Neutrophil (primary cell): ENCODE results near the gene SEMA4G.

ENCODE experiments used
- H3K27ac ChIP-seq: fragments of 200-600 bp; sonication (generic); 2 replicates; pipeline ENCODE4 v1.5.1; 2016; ENCODE audit warnings: mild to moderate bottlenecking, moderate library complexity
- H3K27me3 ChIP-seq: fragments of 200-600 bp; sonication (generic); 2 replicates; pipeline ENCODE4 v1.6.0; 2016; ENCODE audit warnings: mild to moderate bottlenecking
- H3K36me3 ChIP-seq: fragments of 200-600 bp; sonication (generic); 2 replicates; pipeline ENCODE4 v1.5.1; 2017
- H3K4me1 ChIP-seq, 2 experiments: fragments of 200-600 bp in 1 of 2; sonication (generic) in 1 of 2; 1 replicate in 1 of 2; 2 replicates in 1 of 2; pipeline versions ENCODE4 v1.5.1 to v1.6.1; 2013 to 2016; ENCODE audit warnings: low read depth in 1 of 2, low read length in 1 of 2, mild to moderate bottlenecking in 1 of 2, moderate library complexity in 1 of 2; ENCODE audit not compliant: control insufficient read depth in 1 of 2, insufficient read depth in 1 of 2
- H3K4me3 ChIP-seq, 2 experiments: fragments of 200-600 bp in 1 of 2; sonication (generic) in 1 of 2; 1 replicate in 1 of 2; 2 replicates in 1 of 2; pipeline ENCODE4 v1.5.1; 2013 to 2016; ENCODE audit warnings: low read depth in 1 of 2, low read length in 1 of 2, mild to moderate bottlenecking in 1 of 2, moderate library complexity in 1 of 2
- H3K9me3 ChIP-seq: fragments of 200-600 bp; sonication (generic); 2 replicates; pipeline ENCODE4 v1.5.1; 2016
- TF ChIP-seq, protein P1 (sequence below): fragments of 200-600 bp; sonication (generic); IDR thresholded peaks from 2 replicates; pipeline ENCODE4 v1.5.1; 2016; ENCODE audit warnings: antibody characterized with exemption

The SEMA4G gene

DNA sequence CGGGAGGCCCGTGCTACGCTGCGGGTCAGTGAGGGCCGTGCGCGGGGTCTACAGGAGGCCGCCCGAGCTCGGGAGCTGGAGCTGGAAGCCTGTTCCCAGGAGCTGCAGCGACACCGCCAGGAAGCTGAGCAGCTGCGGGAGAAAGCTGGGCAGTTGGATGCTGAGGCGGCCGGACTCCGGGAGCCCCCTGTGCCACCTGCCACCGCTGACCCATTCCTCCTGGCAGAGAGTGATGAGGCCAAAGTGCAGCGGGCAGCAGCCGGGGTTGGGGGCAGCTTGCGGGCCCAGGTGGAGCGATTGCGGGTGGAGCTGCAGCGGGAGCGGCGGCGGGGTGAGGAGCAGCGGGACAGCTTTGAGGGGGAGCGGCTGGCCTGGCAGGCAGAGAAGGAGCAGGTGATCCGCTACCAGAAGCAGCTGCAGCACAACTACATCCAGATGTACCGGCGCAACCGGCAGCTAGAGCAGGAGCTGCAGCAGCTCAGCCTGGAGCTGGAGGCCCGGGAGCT is 37.3 kb downstream of the SEMA4G start:
- Histone ChIP-seq H3K4me1 (no peaks in the 10 kb centered on the region), H3K9me3 (no peaks in the 10 kb centered on the region), H3K4me3 (no peak overlapping the region), H3K27ac (no peak overlapping the region), H3K36me3 (peaks cover 15% of the 10 kb centered on the region), H3K27me3 (no peaks in the 10 kb centered on the region)
- TF ChIP-seq, protein P1, sequence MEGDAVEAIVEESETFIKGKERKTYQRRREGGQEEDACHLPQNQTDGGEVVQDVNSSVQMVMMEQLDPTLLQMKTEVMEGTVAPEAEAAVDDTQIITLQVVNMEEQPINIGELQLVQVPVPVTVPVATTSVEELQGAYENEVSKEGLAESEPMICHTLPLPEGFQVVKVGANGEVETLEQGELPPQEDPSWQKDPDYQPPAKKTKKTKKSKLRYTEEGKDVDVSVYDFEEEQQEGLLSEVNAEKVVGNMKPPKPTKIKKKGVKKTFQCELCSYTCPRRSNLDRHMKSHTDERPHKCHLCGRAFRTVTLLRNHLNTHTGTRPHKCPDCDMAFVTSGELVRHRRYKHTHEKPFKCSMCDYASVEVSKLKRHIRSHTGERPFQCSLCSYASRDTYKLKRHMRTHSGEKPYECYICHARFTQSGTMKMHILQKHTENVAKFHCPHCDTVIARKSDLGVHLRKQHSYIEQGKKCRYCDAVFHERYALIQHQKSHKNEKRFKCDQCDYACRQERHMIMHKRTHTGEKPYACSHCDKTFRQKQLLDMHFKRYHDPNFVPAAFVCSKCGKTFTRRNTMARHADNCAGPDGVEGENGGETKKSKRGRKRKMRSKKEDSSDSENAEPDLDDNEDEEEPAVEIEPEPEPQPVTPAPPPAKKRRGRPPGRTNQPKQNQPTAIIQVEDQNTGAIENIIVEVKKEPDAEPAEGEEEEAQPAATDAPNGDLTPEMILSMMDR: no peak

DNA sequence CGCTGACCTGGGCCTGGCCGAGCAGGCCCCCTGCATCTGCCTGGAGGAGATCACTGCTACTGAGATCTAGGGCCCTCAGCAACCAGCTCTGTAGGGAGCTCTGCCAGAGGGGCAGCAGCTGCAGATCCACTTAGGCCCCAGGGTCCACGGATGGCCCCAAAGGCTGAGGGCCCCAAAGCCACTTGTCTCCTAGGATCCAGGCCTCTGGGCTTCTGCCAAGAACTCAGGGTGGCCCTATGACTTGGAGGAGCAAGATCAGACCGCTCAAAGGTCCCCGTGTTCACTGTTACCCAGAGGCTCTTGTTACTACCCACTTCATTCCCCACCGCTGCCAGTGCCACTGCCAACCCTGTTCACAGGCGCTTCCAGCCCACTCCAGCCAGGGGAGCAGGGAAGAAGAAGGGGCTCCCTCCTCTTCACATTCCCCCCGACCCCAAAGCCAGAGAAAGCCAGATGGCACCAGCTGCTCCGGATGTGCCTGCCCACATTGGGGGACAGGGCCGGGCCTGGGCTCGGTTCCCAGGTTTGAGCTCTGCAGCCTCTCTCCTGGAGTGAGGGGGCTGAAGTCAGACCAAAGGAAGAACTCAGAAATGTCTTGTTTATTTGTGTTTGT is 37.9 kb downstream of the SEMA4G start:
- TF ChIP-seq, protein P1: no peak
- no peaks in the 10 kb centered on the region for H3K27me3 ChIP-seq
- no peaks in the 10 kb centered on the region for H3K4me1 ChIP-seq
- peaks cover 15% of the 10 kb centered on the region for H3K36me3 ChIP-seq
- H3K9me3 ChIP-seq: no peaks in the 10 kb centered on the region
- no peak overlapping the region for H3K4me3 ChIP-seq
- no peak overlapping the region for H3K27ac ChIP-seq

DNA sequence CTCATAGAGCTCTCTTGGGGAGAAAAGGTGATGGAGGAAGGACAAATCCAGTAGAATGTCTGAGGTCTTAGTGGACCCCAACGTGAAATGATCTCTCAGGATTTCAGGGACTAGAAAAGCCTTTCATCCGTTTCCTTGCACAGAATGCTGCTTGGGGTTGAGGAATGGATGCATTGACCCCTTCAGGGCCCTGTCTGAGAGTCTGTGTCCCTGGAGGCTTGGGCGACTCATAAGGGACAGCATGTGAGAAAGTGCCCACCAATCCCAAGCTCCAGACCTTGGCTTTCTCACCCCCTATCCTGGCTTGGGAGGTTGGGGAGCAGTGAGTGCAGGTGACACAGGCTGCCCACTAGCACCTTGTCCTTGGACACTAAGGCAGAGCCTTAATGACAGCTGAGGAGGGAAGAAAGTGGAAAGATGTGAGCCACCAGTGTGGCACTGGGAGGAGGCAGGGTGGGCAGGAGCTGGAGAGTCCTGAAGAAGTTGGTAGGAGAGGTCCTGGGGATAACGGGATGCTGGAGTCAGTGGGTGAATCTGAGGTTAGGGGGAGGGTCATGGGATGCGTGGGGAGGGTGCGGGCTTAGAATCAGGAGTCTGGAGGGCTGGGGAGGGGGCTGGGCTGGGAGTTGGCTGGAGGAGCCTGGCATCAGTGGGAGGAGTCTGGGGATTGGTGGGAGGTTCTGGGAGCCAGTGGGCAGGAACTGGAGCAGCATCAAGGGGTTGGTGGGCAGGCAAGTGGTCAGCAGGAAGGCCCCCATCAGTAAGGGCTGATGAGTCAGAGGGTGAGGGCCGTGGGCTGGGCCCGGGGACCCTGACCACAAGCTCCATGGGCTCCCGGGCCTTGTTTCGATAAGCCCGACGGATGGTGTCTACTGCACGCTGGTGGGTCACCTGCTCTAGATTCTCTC is 38.9 kb downstream of the SEMA4G start:
- peaks cover 15% of the 10 kb centered on the region for H3K36me3 ChIP-seq
- TF ChIP-seq, protein P1: no peak
- H3K4me1 ChIP-seq: no peaks in the 10 kb centered on the region
- H3K4me3 ChIP-seq: no peak overlapping the region
- no peaks in the 10 kb centered on the region for H3K9me3 ChIP-seq
- H3K27me3 ChIP-seq: peaks cover 1% of the 10 kb centered on the region
- no peak overlapping the region for H3K27ac ChIP-seq

DNA sequence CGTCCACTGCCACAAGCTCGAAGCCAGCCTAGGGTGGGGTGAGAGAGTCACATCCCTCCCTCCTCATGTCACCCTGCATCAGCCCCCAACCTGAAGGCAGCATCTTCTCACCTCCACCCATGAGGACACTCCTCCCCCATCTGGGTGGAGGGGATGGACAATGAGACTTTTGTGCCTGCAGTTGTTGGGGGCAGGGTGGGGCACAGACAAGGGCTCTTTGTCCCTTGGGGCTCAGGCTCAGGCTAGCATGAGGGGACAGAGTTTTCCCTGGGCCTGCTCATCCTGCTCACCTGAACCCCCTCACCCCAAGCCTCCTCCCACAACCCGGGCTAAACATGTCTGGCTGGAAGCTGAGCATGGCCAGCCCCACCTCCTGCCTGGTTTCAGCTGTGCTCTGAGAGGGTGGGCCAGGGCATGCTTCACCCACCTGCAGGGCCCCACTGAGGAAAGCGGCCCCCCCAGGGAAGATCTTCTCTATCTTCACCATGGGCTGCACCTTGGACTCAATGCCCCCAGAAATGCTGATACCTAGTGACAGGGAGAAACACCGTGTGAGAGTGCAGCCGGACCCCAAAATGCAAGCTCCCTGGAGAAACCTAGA is 39.6 kb downstream of the SEMA4G start:
- H3K27ac ChIP-seq: no peak overlapping the region
- H3K4me3 ChIP-seq: no peak overlapping the region
- peaks cover 15% of the 10 kb centered on the region for H3K36me3 ChIP-seq
- TF ChIP-seq, protein P1: no peak
- H3K9me3 ChIP-seq: no peaks in the 10 kb centered on the region
- no peaks in the 10 kb centered on the region for H3K4me1 ChIP-seq
- H3K27me3 ChIP-seq: peaks cover 5% of the 10 kb centered on the region

DNA sequence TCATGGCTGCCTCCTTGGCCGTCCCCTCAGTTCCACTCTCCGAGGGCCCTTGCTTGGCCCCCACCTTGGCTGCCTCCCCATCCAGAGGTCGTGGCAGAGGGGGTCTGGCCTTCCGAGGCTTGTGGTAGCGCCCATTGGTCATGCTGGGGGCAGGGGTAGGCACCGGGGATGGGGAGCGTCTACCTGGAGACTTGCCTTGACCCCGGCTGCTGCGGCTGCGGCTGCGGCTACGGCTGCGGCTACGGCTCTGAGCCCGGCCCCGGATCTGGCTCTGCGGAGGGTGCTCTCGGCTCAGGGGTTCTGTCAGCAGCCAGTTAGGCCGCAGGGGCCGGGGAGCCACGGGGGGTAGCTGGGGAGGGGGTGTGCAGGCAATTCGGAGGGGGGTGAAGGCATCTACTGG is 41.0 kb downstream of the SEMA4G start:
- H3K27ac ChIP-seq: no peak overlapping the region
- H3K4me1 ChIP-seq: no peaks in the 10 kb centered on the region
- no peak overlapping the region for H3K4me3 ChIP-seq
- no peaks in the 10 kb centered on the region for H3K9me3 ChIP-seq
- peaks cover 12% of the 10 kb centered on the region for H3K36me3 ChIP-seq
- TF ChIP-seq, protein P1: no peak
- H3K27me3 ChIP-seq: peaks cover 5% of the 10 kb centered on the region
